ENCODE results near the gene EXD3.

Gene EXD3

GRCh38 chr9:137402746-137403145 lies 20.2 kb downstream of the EXD3 start:
- TF ChIP-seq ZBTB7A (IDR thresholded peaks at IDR 0.05; ENCODE audit: low read depth) (no peak), REST (IDR thresholded peaks at IDR 0.05; ENCODE audit: low read depth) (no peak), EP300 (IDR thresholded peaks at IDR 0.05; ENCODE audit: borderline replicate concordance) (no peak), FOXM1 (IDR thresholded peaks at IDR 0.05; ENCODE audit: borderline replicate concordance, low read depth) (no peak), TCF12 (IDR thresholded peaks at IDR 0.05; ENCODE audit: low read depth) (no peak), CEBPB (IDR thresholded peaks at IDR 0.05) (no peak), RAD21 (IDR thresholded peaks at IDR 0.05; ENCODE audit: low read depth) (no peak), CREB1 (IDR thresholded peaks at IDR 0.05; ENCODE audit: low read depth) (no peak), NFIC (IDR thresholded peaks at IDR 0.05) (no peak), MAX (IDR thresholded peaks at IDR 0.05) (no peak), USF1 (IDR thresholded peaks at IDR 0.05) (no peak), YY1 (IDR thresholded peaks at IDR 0.05; ENCODE audit: low read depth) (no peak)

- TF ChIP-seq ZBTB7A (IDR thresholded peaks at IDR 0.05; ENCODE audit: low read depth) (no peak), TAF1 (IDR thresholded peaks at IDR 0.05; ENCODE audit: low read depth) (no peak), CREB1 (IDR thresholded peaks at IDR 0.05; ENCODE audit: low read depth) (no peak), CEBPB (IDR thresholded peaks at IDR 0.05) (no peak), REST (IDR thresholded peaks at IDR 0.05; ENCODE audit: low read depth) (no peak), RAD21 (IDR thresholded peaks at IDR 0.05; ENCODE audit: low read depth) (no peak), FOXM1 (IDR thresholded peaks at IDR 0.05; ENCODE audit: borderline replicate concordance, low read depth) (no peak), NFIC (IDR thresholded peaks at IDR 0.05) (no peak), EGR1 (IDR thresholded peaks at IDR 0.05) (no peak)
Observed at GRCh38 chr9:137398561-137399468, 24.1 kb downstream of the EXD3 start.

GRCh38 chr9:137397675-137398423 lies 25.1 kb downstream of the EXD3 start:
- TF ChIP-seq REST (IDR thresholded peaks at IDR 0.05; ENCODE audit: low read depth) = no peak
- no peak for TF ChIP-seq TAF1 (IDR thresholded peaks at IDR 0.05; ENCODE audit: low read depth)
- TF ChIP-seq EP300 (IDR thresholded peaks at IDR 0.05; ENCODE audit: borderline replicate concordance) = no peak
- no peak for TF ChIP-seq RAD21 (IDR thresholded peaks at IDR 0.05; ENCODE audit: low read depth)

- TF ChIP-seq YY1 (IDR thresholded peaks at IDR 0.05; ENCODE audit: low read depth) = no peak
- no peak for TF ChIP-seq ZBTB7A (IDR thresholded peaks at IDR 0.05; ENCODE audit: low read depth)
- no peak for TF ChIP-seq MAX (IDR thresholded peaks at IDR 0.05)
- no peak for TF ChIP-seq CEBPB (IDR thresholded peaks at IDR 0.05)
- no peak for TF ChIP-seq NFIC (IDR thresholded peaks at IDR 0.05)
- no peak for TF ChIP-seq REST (IDR thresholded peaks at IDR 0.05; ENCODE audit: low read depth)
- TF ChIP-seq FOXM1 (IDR thresholded peaks at IDR 0.05; ENCODE audit: borderline replicate concordance, low read depth) = no peak
- no peak for TF ChIP-seq EP300 (IDR thresholded peaks at IDR 0.05; ENCODE audit: borderline replicate concordance)
- no peak for TF ChIP-seq EGR1 (IDR thresholded peaks at IDR 0.05)
- no peak for TF ChIP-seq TCF12 (IDR thresholded peaks at IDR 0.05; ENCODE audit: low read depth)
Observed at GRCh38 chr9:137396634-137397367, 26.2 kb downstream of the EXD3 start.

Data from Ishikawa (cell line).